ENCODE measurements around the gene L1CAM.
"Not testable (repeated sequence)": the region's sequence is repeated elsewhere in the genome, so short reads cannot be mapped to it uniquely, and the experiment has no call there.

The L1CAM gene

DNA sequence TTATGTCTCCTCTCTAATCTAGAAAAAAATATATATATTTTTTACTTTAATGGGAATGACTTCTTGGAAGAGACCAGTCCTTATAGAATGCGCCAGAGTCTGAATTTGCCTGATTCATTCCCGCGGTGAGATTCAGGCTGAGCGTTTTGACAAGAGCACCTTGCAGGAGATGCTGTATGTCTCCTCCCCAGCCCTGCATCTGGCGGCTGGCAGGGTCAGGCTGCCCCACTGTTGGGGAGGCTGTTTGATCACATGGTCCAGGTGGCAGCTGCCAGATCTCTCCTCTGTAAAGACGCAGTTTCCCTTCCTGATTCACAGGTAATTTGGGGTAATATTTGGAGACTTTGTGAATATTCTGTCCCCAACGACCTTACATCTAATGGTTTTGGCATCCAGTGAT is 65.4 kb downstream of the L1CAM start:
- no peak overlapping the region for H3K27ac ChIP-seq
- TF ChIP-seq, protein P1, sequence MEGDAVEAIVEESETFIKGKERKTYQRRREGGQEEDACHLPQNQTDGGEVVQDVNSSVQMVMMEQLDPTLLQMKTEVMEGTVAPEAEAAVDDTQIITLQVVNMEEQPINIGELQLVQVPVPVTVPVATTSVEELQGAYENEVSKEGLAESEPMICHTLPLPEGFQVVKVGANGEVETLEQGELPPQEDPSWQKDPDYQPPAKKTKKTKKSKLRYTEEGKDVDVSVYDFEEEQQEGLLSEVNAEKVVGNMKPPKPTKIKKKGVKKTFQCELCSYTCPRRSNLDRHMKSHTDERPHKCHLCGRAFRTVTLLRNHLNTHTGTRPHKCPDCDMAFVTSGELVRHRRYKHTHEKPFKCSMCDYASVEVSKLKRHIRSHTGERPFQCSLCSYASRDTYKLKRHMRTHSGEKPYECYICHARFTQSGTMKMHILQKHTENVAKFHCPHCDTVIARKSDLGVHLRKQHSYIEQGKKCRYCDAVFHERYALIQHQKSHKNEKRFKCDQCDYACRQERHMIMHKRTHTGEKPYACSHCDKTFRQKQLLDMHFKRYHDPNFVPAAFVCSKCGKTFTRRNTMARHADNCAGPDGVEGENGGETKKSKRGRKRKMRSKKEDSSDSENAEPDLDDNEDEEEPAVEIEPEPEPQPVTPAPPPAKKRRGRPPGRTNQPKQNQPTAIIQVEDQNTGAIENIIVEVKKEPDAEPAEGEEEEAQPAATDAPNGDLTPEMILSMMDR (conservative IDR thresholded peaks at IDR 0.05) = no peak

DNA sequence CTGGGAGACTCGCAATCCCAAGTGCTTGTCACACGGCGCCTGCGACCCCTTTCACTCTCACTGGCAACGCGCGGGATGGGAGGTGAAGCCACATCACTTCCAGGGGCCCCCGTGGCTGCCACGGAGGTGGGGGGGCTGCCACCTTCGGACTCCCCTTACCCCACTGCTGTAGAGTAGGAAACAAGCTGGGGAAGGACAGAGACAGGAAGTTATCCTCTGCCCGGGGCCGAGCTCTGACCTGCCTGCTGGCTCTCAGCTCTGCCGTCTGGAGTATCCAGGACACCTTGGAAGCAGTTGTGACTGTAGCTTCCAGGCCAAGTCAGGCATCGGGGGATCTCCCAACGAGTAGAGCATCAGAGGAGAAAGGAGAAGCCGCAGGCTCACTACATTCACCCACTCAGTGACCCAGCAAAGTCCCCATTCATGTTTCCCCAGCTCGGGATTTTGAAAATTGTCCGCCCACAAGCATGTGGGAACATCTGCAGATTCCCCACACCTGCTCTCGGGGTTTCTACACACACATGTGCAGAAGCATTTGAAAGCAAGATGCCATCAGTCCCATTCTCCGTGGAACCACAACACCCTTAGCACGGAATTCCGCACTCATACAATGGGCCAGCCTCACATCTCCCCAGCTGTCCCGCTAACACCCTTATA is 66.5 kb downstream of the L1CAM start:
- TF ChIP-seq, protein P1 (conservative IDR thresholded peaks at IDR 0.05) = no peak
- H3K27ac ChIP-seq = peak overlapping the region; percentile 71

GRCh38 chrX:153818571-153819383 is 67.2 kb downstream of the L1CAM start:
- TF ChIP-seq, protein P1 (conservative IDR thresholded peaks at IDR 0.05) = no peak
- peak overlapping the region; percentile 71 for H3K27ac ChIP-seq

DNA sequence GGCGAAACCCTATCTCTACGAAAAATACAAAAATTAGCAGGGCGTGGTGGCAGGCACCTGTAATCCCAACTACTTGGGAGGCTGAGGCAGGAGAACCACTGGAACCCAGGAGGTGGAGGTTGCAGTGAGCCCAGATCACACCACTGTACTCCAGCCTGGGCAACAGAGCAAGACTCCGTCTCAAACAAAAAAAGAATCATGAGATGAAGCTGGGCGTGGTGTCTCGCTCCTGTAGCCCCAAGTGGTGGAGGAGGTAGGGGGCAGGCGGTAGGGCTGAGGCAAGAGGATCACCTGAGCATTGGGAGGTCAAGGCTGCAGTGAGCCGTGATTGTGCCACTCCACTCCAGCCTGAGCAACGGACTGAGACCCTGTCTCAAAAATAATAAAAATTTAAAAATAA is 67.9 kb downstream of the L1CAM start:
- not testable (repeated sequence) for H3K27ac ChIP-seq

DNA sequence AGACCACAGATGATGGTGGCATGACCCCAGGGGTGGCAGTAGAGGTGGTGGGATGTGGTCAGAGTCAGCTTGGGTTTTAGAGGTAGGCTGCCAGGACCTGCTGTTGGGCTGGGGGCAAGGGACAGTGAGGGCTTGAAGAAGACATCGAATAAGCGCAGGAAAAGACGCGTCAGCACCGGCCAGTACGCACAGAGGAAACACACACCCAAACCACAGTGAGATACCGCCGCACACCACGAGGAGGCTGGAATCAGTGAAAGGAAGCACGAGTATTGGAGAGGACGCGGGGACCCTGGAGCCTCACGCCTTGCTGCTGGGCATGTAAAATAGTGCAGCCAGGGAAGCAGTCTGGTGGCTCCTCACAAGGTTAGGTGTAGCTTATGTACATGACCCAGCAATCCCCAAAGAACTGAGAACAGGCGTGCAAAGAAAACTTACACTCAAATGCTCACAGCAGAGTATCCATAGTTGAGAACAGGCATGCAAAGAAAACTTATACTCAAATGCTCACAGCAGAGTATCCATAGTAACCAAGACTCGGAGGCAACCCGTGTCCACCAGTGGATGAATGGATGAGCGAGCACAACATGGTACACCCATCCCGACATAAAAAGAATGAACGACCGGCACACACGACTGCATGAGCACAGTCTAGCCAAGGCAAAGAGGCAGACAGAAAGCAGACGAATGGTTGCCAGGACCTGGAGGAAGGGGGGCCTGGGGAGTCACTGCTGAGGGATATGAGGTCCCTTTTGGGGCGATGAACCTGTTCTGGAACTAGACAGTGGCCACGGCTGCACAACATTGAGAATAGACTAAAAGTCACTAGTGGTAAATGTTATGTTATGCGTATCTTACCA is 68.9 kb downstream of the L1CAM start:
- TF ChIP-seq, protein P1 (conservative IDR thresholded peaks at IDR 0.05) = no peak
- H3K27ac ChIP-seq = no peak overlapping the region

GRCh38 chrX:153814591-153815315 is 71.2 kb downstream of the L1CAM start:
- peak overlapping the region; percentile 13; the same call in 1 of the 2 replicates for H3K27ac ChIP-seq
- TF ChIP-seq, protein P1 (conservative IDR thresholded peaks at IDR 0.05) = no peak

GRCh38 chrX:153813161-153813560 is 72.8 kb downstream of the L1CAM start:
- TF ChIP-seq, protein P1 (conservative IDR thresholded peaks at IDR 0.05) = no peak
- H3K27ac ChIP-seq = no peak overlapping the region
